B cell (primary cell): ENCODE data around the gene TNPO3.

Experiments
- CTCF ChIP-seq: fragments of 200-600 bp; IDR thresholded peaks from one replicate; pipeline ENCODE4 v1.8.0; 2022; ENCODE audit warnings: antibody characterized with exemption, mild to moderate bottlenecking
- EZH2 ChIP-seq: IDR thresholded peaks from 2 replicates; pipeline ENCODE4 v1.6.1; 2012; ENCODE audit warnings: borderline replicate concordance, low read depth, mild to moderate bottlenecking, moderate library complexity, low read length; ENCODE audit not compliant: insufficient read depth, poor library complexity, severe bottlenecking

- TF ChIP-seq CTCF (no peak), EZH2 (no peak)
Measured at GRCh38 chr7:129084801-129085551, 30.1 kb upstream of the TNPO3 start.
